ENCODE results near the gene MACROH2A2. TPM values are rescaled to one million over a fixed set of nuclear protein-coding genes. Genes with fewer than 3 reads are reported as not detected.
"Not testable (repeated sequence)": the region's sequence is repeated elsewhere in the genome, so short reads cannot be mapped to it uniquely, and the experiment has no call there.

Gene MACROH2A2
- total and polyA plus RNA-seq, 12 donors = 10.0 to 17.5 (median 12.7) TPM

GRCh38 chr10:70078937-70079336 lies 26.3 kb downstream of the MACROH2A2 start:
- H3K36me3 ChIP-seq = peaks cover 0 to 23% (median 0%) of the 10 kb centered on the region in 9 donors
- H3K4me3 ChIP-seq = no peak overlapping the region
- H3K27me3 ChIP-seq = no peaks in the 10 kb centered on the region
- no peak for DNase-seq
- WGBS, 2 donors = 89 to 92% methylated on average over 7 of the region's 7 CpGs
- H3K4me1 ChIP-seq = no peaks in the 10 kb centered on the region
- intact Hi-C loops (cut with DNase I) = loop anchor here in 1 of 10 donors (2.0 kb wide), 1 partner anchor 20 kb away; no protein-coding TSS in a partner anchor
- ATAC-seq = no peak
- H3K27ac ChIP-seq = no peak overlapping the region
- no peaks in the 10 kb centered on the region for H3K9me3 ChIP-seq
- TF ChIP-seq CTCF (IDR thresholded peaks at IDR 0.05) = no peak

GRCh38 chr10:70080789-70081188 lies 28.1 kb downstream of the MACROH2A2 start:
- 93 to 95% methylated on average over 2 of the region's 2 CpGs for WGBS, 2 donors
- H3K4me1 ChIP-seq; intact Hi-C loops (cut with DNase I); DNase-seq; H3K27ac ChIP-seq; H3K4me3 ChIP-seq; ATAC-seq; H3K27me3 ChIP-seq; H3K9me3 ChIP-seq: not testable (repeated sequence)
- peaks cover 0 to 19% (median 0%) of the 10 kb centered on the region in 9 donors for H3K36me3 ChIP-seq

GRCh38 chr10:70084189-70084588 lies 31.5 kb downstream of the MACROH2A2 start:
- Histone ChIP-seq H3K4me3 (no peak overlapping the region), H3K4me1 (no peaks in the 10 kb centered on the region), H3K9me3 (no peaks in the 10 kb centered on the region), H3K27ac (no peak overlapping the region), H3K27me3 (no peaks in the 10 kb centered on the region), H3K36me3 (peaks cover 0 to 4% (median 0%) of the 10 kb centered on the region in 9 donors)
- no peak for DNase-seq
- 91 to 93% methylated on average over 6 of the region's 6 CpGs for WGBS, 2 donors
- no peak for TF ChIP-seq CTCF (IDR thresholded peaks at IDR 0.05)
- ATAC-seq = no peak
- intact Hi-C loops (cut with DNase I) = no loop called here

- intact Hi-C loops (cut with DNase I) = no loop called here
- 51 to 67% methylated on average over 3 of the region's 3 CpGs for WGBS, 2 donors
- no peaks in the 10 kb centered on the region for H3K27me3 ChIP-seq
- no peaks in the 10 kb centered on the region for H3K4me1 ChIP-seq
- ATAC-seq = no peak
- H3K4me3 ChIP-seq = no peak overlapping the region
- H3K9me3 ChIP-seq = no peaks in the 10 kb centered on the region
- DNase-seq = no peak
- no peak for TF ChIP-seq CTCF (IDR thresholded peaks at IDR 0.05)
- H3K27ac ChIP-seq = no peak overlapping the region
- H3K36me3 ChIP-seq = peaks cover 0 to 14% (median 0%) of the 10 kb centered on the region in 9 donors
These were observed 33.4 kb downstream of the MACROH2A2 start for GRCh38 chr10:70085975-70086613.

GRCh38 chr10:70087616-70088307 lies 35.1 kb downstream of the MACROH2A2 start:
- Histone ChIP-seq H3K9me3 (no peaks in the 10 kb centered on the region), H3K4me3 (no peak overlapping the region), H3K27ac (no peak overlapping the region), H3K4me1 (no peaks in the 10 kb centered on the region), H3K27me3 (no peaks in the 10 kb centered on the region), H3K36me3 (peaks cover 0 to 28% (median 4%) of the 10 kb centered on the region in 9 donors)
- 94 to 96% methylated on average over 15 of the region's 15 CpGs for WGBS, 2 donors
- DNase-seq (no peak), ATAC-seq (no peak)
- no peak for TF ChIP-seq CTCF (IDR thresholded peaks at IDR 0.05)
- intact Hi-C loops (cut with DNase I) = no loop called here

All from heart right ventricle (tissue), 16 donors.